OCI-LY7 (cell line): ENCODE measurements around the gene TEDC1.

Experiments used
- EZH2phosphoT487 ChIP-seq: fragments of 200-600 bp; sonication (generic); IDR thresholded peaks from 2 replicates; pipeline ENCODE4 v1.6.1; 2018; ENCODE audit warnings: low read depth, borderline replicate concordance, mild to moderate bottlenecking, mixed run types, antibody characterized with exemption, low read length, moderate library complexity, mixed read lengths
- TF ChIP-seq, protein P1 (sequence below): fragments of 200-600 bp; sonication (generic); conservative IDR thresholded peaks from 2 replicates; pipeline ENCODE4 v1.5.1; 2014; ENCODE audit warnings: mild to moderate bottlenecking, antibody characterized with exemption, low read length, moderate library complexity, mixed read lengths

DNA sequence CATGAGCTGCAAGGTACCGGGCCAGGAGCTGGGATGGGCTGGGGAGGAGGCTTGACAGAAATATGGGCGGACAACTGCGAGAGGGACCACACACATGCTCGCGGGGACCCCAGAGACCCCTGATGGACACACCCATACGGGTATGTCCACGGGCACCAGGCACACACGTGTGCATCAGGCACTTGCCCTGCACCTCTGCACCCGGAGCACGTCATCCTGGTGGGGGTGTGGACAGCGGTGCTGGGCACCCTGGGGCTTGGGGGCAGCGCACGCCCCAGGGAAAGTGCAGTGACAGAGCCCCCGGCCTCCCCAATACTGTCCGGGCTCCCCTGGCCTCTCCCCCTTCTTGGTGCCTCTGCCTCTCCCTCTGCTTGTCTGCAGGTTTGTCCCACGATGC, 6.1 kb upstream of the TEDC1 start:
- TF ChIP-seq, protein P1, sequence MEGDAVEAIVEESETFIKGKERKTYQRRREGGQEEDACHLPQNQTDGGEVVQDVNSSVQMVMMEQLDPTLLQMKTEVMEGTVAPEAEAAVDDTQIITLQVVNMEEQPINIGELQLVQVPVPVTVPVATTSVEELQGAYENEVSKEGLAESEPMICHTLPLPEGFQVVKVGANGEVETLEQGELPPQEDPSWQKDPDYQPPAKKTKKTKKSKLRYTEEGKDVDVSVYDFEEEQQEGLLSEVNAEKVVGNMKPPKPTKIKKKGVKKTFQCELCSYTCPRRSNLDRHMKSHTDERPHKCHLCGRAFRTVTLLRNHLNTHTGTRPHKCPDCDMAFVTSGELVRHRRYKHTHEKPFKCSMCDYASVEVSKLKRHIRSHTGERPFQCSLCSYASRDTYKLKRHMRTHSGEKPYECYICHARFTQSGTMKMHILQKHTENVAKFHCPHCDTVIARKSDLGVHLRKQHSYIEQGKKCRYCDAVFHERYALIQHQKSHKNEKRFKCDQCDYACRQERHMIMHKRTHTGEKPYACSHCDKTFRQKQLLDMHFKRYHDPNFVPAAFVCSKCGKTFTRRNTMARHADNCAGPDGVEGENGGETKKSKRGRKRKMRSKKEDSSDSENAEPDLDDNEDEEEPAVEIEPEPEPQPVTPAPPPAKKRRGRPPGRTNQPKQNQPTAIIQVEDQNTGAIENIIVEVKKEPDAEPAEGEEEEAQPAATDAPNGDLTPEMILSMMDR = no peak
- no peak for TF ChIP-seq EZH2phosphoT487
